GM12864 (cell line): Measurements from ENCODE around the gene FAM9B.

Experiments
- DNase-seq: peaks from one replicate; pipeline ENCODE4 v3.0.0-alpha.2; 2011; ENCODE audit warnings: low read depth
- H3K4me3 ChIP-seq: 2 replicates; pipeline ENCODE4 v1.5.1; 2011; ENCODE audit warnings: mild to moderate bottlenecking, low read depth, low read length, control low read depth
- TF ChIP-seq, protein P1 (sequence below): IDR thresholded peaks from 2 replicates; pipeline ENCODE4 v1.5.1; 2011; ENCODE audit warnings: low read depth, mild to moderate bottlenecking, moderate library complexity, low read length, control low read depth, inconsistent platforms; ENCODE audit errors: missing control alignments

FAM9B gene

DNA sequence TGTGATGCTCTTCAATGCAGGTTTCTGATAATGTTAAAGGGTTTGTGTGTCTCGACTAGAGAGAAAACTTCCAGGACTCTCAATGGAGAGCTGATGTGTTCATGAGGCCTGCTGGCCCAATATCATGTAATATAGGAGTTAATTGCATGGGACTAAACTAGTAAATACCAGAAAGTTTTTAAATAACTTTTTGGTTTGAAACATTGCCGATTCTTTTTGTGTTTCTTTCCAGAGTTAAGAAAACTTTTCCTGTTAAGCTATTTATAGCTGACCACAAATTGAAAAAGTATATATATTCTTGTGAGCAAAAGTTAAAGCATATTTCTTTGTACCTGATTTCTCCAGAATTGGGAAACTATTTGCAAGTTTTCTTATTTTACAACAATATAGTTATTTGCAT, 49.7 kb downstream of the FAM9B start:
- no peak for DNase-seq
- TF ChIP-seq, protein P1, sequence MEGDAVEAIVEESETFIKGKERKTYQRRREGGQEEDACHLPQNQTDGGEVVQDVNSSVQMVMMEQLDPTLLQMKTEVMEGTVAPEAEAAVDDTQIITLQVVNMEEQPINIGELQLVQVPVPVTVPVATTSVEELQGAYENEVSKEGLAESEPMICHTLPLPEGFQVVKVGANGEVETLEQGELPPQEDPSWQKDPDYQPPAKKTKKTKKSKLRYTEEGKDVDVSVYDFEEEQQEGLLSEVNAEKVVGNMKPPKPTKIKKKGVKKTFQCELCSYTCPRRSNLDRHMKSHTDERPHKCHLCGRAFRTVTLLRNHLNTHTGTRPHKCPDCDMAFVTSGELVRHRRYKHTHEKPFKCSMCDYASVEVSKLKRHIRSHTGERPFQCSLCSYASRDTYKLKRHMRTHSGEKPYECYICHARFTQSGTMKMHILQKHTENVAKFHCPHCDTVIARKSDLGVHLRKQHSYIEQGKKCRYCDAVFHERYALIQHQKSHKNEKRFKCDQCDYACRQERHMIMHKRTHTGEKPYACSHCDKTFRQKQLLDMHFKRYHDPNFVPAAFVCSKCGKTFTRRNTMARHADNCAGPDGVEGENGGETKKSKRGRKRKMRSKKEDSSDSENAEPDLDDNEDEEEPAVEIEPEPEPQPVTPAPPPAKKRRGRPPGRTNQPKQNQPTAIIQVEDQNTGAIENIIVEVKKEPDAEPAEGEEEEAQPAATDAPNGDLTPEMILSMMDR, result no peak
- no peak overlapping the region for H3K4me3 ChIP-seq

DNA sequence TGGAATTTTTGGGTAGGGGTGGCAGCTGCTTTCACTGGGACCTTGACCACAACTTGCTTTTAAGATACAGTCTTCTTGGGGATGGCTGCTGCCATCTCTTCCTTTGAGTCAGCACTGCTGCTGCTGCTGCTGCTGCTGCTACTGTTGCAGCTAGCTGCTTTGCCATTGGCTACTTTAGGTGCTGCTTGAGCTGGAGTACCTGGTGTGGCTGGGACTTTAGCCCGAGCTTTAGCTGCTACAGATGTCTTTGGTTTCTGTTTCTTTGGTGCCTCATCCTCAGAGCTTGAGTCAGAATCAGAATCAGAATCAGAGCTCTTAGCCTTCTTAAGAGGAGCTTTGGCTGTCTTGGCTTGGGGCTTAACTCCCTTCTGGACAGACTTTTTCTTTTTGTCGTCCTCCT, 52.2 kb downstream of the FAM9B start:
- TF ChIP-seq, protein P1, result no peak
- no peak overlapping the region for H3K4me3 ChIP-seq
- DNase-seq, result no peak

DNA sequence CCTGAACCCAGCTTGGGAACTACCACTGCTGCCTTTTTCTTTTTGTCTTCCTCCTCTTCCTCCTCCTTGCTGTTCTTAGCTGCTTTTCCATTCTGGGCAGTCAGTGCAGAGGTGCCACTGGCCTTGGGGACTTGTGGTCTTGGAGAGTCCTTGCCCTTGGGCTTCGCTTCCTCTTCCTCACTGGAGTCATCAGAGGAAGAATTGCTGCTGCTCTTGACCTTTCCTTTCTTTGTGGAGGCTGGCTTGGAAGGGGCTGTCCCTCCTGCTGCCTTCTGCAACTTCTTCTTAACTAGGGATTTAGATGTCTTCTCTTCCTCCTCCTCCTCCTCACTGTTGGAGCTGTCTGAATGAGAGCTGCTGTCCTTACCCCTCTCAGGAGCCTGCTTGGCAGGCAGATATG, 53.2 kb downstream of the FAM9B start:
- no peak for DNase-seq
- TF ChIP-seq, protein P1, result no peak
- H3K4me3 ChIP-seq, result no peak overlapping the region
